HG03521 (cell line): Measurements from ENCODE around the gene TTPAL.

Experiments used
- ATAC-seq: cut with Tn5 transposase; IDR thresholded peaks from one replicate; pipeline ENCODE4 v1.9.1; 2021; ENCODE audit warnings: mild to moderate bottlenecking, moderate library complexity; ENCODE audit not compliant: unreplicated experiment

Gene TTPAL

DNA sequence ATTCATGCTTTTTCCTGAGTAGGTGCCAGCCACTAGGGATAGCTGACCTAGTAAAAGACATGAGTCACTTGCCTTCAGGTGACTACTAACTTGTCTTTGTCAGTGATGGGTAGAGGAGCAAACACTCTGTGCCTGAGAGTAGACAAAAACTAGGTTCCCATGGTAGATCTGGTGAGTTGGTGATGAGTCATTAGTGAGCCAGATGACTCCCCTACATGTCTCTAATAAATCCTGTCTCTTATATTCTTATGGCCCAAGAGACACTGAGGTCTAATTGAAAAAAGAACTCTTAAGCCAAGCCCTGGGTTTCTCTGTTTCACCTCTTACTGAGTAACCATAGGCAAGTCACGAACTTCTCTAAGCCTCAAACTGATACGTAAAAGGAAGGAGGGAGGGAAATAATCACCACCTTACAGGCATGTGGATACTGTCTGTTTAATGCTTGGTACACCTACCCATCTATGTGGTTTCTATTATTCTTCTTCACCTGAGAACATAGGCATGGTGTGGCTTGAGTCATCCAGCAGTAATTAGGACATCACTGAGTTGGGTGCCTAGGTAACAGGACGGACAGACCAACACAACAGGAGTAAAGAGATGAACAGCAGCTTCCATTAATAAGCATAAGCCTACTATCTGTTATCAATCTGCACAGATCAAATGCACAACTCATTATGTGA is 20.3 kb downstream of the TTPAL start:
- no peak for ATAC-seq

DNA sequence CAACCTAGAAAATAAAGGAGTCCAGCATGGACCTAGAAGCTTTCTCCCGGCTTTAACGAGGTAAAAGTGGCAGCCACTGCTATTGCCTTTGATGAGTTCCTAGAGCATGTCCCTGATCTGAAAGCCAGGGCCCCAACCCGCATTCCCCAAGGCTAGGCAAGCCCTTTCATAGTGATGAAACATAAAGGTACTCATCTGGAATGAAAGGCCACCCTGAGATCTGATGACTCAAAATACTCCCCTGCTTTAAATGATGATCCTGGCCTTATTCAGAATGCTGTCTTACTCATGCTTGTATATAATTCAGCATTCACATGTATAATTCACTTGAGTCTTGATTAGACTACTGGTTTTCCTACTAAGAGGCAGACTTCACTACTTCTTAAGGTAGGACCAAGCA is 21.3 kb downstream of the TTPAL start:
- no peak for ATAC-seq

DNA sequence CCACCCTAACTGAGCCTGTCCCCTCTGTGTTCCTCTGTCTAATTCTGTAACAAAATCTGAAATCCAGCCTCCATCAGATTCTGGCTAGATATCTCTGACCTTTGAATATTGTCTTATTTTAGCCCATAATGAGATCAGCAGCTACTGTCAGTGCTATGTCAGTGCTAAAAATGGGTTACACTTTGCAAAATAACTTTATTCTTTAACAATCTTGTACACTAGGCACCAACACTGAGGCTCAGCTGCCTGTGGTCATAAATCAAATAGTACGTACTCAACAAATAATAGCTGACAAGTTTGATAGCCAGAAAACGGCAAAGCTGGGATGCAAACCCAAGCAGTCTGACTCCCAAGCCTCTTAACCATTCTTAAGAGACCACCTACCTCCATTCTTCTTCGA is 22.1 kb downstream of the TTPAL start:
- ATAC-seq = no peak

- no peak for ATAC-seq
Measured at GRCh38 chr20:44500221-44500620, 24.5 kb downstream of the TTPAL start.

DNA sequence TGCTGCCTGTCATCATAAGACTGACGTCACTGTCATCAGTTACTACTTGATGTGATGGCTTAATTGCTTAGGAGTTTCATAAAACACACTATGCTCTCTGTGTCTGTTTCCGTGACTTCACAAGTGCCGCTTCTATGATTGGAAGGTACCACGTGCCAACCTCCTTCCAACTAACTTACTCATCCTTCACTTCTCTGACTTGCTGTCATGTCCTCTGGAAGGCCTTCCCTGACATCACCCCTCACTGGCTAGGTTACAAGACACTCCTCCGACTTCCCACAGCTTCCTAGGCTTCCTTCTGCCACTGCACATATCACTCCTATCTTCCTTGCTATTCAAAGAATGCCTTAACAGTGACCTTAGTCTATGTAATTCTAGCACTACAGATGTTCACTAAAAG is 25.8 kb downstream of the TTPAL start:
- ATAC-seq = no peak

- no peak for ATAC-seq
Measured at GRCh38 chr20:44502968-44503367, 27.3 kb downstream of the TTPAL start.

GRCh38 chr20:44504402-44505307 is 29.0 kb downstream of the TTPAL start:
- no peak for ATAC-seq

DNA sequence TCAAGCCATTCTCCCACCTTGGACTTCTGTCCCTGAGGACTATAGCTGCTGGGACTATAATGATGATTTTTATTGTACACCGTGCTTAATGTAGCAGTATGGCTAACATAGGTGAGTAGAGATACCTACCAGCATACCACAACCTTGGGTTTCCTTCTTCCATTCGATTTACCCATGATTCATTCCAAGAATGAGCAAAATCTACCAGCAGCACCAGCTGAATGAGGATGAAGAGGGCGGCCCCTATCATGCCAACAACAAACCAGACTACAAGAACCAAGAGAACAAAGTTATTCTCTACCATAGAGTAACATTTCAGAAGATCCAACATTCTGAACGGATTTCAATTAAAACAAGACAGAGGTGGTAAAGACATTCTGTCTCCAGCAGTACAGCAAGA is 34.1 kb downstream of the TTPAL start:
- ATAC-seq = no peak

- ATAC-seq = no peak
Measured at GRCh38 chr20:44513871-44514270, 38.2 kb downstream of the TTPAL start.

- ATAC-seq = no peak
Measured at GRCh38 chr20:44516491-44516890, 40.8 kb downstream of the TTPAL start.

DNA sequence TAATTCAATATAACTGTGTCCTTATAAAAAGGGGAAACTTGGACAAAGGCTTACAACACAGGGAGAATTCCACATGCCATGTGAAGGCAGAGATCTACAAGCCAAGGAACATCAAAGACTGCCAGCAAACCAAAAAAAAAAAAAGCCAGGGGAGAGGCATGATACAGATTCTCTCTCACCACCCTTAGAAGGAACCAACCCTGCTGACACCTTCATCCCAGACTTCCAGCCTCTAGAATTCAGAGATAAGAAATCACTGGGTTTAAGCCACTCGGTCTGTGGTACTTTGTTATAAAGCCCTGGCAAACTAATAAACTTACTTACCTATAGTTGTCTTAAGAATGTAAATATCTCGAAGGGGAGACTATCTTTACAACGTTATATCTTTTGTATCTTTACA is 41.8 kb downstream of the TTPAL start:
- no peak for ATAC-seq

GRCh38 chr20:44518248-44518647 is 42.6 kb downstream of the TTPAL start:
- ATAC-seq = no peak

DNA sequence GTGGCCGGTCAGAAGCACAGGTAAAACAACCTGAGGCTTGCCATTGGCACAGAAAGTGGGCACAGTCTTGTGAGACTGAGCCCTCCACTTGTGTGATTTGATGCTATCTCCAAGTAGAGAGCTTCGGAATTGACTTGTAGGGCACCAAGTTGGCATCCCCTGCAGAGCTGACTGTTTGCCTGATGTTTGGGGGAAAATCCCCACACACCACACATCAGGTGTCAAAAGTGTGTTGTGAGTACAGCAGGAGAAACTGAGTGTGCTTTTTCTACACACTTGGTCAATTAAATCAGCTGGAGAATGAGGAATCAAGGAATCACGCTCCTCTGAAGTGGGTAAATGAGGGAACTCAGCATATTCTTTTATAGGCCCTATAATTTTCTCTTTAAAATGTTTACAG is 45.2 kb downstream of the TTPAL start:
- ATAC-seq = no peak

- peak; percentile 99 for ATAC-seq
Measured at GRCh38 chr20:44521484-44522481, 46.1 kb downstream of the TTPAL start, which contains the start of gene SERINC3. Gene SERINC3 (minus strand): TSS chr20:44522070. CDS start chr20:44521951, 119 bp downstream.

DNA sequence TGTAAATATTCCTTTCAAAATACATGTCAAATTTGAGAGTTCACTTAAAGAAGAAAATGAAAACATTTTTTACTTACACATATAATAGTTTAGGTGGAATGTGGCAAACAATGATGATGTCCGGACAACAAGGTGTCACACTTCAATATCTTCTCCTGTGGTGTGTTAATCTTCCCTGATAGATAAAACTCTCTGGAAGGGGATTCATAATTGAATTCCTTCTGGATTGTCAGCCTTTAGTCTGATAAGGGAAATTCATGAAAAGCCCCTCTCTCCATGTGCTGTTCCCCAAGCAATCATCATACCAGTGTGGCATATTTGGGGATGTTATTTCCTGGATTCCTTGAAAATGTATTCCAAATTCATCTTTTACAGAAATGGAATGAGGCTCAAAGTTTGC is 47.2 kb downstream of the TTPAL start:
- no peak for ATAC-seq

DNA sequence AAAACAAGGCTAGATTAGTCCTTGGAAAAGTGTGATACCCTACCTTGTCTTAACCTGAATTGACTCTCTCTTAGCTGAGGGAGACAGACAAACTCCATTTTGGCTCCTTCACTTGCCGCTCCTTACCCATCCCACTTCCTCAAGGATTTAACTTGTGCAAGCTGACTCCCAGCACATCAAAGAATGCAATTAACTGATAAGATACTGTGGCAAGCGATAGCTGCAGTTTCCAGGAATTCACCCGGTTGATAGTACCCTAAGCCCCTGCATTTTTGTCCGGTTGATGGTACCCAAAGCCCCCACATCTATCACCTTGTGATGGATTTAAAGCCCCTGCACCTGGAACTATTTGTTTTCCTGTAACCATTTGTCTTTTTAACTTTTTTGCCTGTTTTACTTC is 48.1 kb downstream of the TTPAL start:
- no peak for ATAC-seq

- ATAC-seq = no peak
Measured at GRCh38 chr20:44526129-44526528, 50.5 kb downstream of the TTPAL start.

- ATAC-seq = no peak
Measured at GRCh38 chr20:44527716-44528199, 52.1 kb downstream of the TTPAL start.

DNA sequence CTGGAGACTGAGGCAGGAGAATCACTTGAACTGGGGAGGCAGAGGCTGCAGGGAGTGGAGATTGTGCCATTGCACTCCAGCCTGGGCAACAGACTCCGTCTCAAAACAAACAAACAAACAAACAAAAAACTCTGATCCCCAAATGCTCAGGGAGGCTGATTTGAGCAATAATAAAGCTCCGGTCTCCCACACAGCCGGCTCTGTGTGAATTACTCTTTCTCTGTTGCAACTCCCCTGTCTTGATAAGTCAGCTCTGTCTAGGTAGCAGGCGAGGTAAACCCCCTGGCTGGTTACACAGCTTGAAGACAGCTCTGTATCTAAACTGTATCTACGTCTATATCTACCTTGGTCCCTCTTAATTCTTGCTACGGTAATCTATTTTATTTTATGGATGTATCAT is 52.6 kb downstream of the TTPAL start:
- ATAC-seq = no peak

- ATAC-seq = no peak
Measured at GRCh38 chr20:44532259-44532980, 56.7 kb downstream of the TTPAL start.
